Liver (tissue), 3 donors: ENCODE results near the gene TUBGCP2.

Source experiments
- CTCF ChIP-seq: fragments of 150-350 bp; IDR thresholded peaks from 2 replicates; pipeline ENCODE4 v1.5.1; 2017; ENCODE audit warnings: improper control_type of control experiment, low read depth, low read length; ENCODE audit not compliant: missing input control
- GABPA ChIP-seq, 2 donors: IDR thresholded peaks in 1 of 2; conservative IDR thresholded peaks in 1 of 2; 2 replicates each; pipeline ENCODE4 v1.6.1; 2016; ENCODE audit warnings: antibody characterized with exemption in 2 of 2, mild to moderate bottlenecking in 1 of 2, moderate library complexity in 1 of 2
- REST ChIP-seq: IDR thresholded peaks from 2 replicates; pipeline ENCODE4 v1.6.1; 2016; ENCODE audit warnings: antibody characterized with exemption, mild to moderate bottlenecking
- donor health status: healthy.
- donor health status: healthy.

DNA sequence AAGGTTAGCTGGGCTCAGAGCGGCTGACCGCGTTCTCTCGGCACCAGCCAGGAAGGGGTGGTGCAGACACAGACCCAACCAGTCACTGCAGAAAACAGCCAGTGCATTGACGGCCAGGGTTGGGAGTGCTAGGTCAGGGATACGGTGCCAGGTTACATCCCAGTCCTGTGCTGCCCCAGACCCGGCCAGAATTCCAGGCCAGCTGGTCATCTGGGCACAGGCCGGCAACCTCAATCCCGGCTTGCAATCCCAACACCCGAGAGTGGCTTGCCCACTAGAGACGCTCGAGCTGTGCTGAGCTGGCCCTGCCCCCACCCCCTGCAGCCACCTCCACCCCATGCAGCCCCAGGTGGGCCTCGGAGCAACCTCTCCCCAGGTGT, 42.3 kb upstream of the TUBGCP2 start:
- TF ChIP-seq CTCF, result no peak
- TF ChIP-seq GABPA (IDR thresholded peaks at IDR 0.05 in 1 of 2, conservative IDR thresholded peaks at IDR 0.05 in 1 of 2), result peak in 1 of 2 donors; percentile 14
- TF ChIP-seq REST, result peak; percentile 52
